Effector memory CD4-positive, alpha-beta T cell (primary cell): ENCODE measurements around the gene BMP10.

Source experiments
- DNase-seq, 3 donors: peaks; one replicate each; pipeline ENCODE4 v3.0.0-alpha.2; 2020
- H3K27ac ChIP-seq: 2 replicates; pipeline ENCODE4 v1.7.0; 2013; ENCODE audit warnings: mild to moderate bottlenecking, low read length, moderate library complexity; ENCODE audit not compliant: insufficient read depth, poor library complexity, severe bottlenecking
- H3K27me3 ChIP-seq: replicated peaks from 2 replicates; pipeline ENCODE4 v1.7.0; 2013; ENCODE audit warnings: mild to moderate bottlenecking, low read length; ENCODE audit not compliant: insufficient read depth, control insufficient read depth, poor library complexity, severe bottlenecking
- H3K36me3 ChIP-seq: 2 replicates; pipeline ENCODE4 v1.7.0; 2013; ENCODE audit warnings: mild to moderate bottlenecking, low read length, moderate library complexity; ENCODE audit not compliant: control insufficient read depth, insufficient read depth
- H3K4me1 ChIP-seq: 2 replicates; pipeline ENCODE4 v1.7.0; 2013; ENCODE audit warnings: low read length, mild to moderate bottlenecking; ENCODE audit not compliant: control insufficient read depth, insufficient read depth, poor library complexity, severe bottlenecking
- H3K4me3 ChIP-seq: 2 replicates; pipeline ENCODE4 v1.7.0; 2013; ENCODE audit warnings: low read length, low read depth, mild to moderate bottlenecking; ENCODE audit not compliant: insufficient read depth, poor library complexity, severe bottlenecking
- H3K9me3 ChIP-seq: 2 replicates; pipeline ENCODE4 v1.7.0; 2013; ENCODE audit warnings: mild to moderate bottlenecking, low read length, moderate library complexity; ENCODE audit not compliant: control insufficient read depth

The BMP10 gene

DNA sequence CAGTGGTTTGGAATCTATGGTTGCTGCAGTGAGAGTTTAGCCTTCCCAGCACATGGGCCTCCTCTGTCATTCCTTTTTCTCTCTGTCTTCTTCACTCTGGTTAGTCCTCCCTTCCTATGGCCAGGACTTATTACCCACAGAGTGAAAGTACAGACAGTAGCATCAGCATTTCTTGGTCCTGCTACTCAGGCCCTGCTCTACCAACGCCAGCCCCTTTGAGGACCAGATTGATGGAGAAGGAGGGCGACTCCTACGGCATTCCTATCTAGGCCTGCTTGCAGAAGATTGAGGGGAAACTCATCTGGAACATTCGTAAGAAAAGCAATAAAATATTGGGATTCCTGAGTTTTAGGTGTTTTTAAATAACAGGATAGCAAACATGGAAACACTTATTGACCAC lies 43.5 kb downstream of the BMP10 start:
- H3K27ac ChIP-seq: peak overlapping the region; percentile 37
- H3K4me1 ChIP-seq: peaks cover 38% of the 10 kb centered on the region

DNA sequence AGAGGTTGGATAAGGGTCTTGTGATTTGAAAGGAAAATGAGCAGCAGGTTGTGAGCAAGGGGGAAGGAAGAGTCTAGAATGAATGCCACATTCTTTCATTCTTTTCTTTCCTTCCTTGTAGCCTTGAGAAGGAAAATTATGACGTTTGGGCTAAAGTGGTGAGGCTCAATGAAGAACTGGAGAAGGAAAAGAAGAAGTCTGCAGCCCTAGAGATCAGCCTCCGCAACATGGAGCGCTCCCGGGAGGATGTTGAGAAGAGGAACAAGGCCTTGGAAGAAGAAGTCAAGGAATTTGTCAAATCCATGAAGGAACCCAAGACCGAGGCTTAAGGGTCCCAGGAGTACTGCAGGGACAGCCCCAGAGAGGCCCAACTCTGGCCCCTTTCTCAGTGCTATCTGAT lies 45.3 kb downstream of the BMP10 start:
- Histone ChIP-seq H3K4me3 (no peak overlapping the region), H3K9me3 (no peaks in the 10 kb centered on the region), H3K4me1 (peaks cover 20% of the 10 kb centered on the region), H3K36me3 (peaks cover 60% of the 10 kb centered on the region), H3K27ac (no peak overlapping the region), H3K27me3 (no peaks in the 10 kb centered on the region)
- DNase-seq: no peak

More for the DNA sequence above, 43.5 kb downstream of the BMP10 start:
- DNase-seq: no peak
- H3K9me3 ChIP-seq: no peaks in the 10 kb centered on the region
- no peak overlapping the region for H3K4me3 ChIP-seq
- H3K27me3 ChIP-seq: no peaks in the 10 kb centered on the region
- H3K36me3 ChIP-seq: peaks cover 42% of the 10 kb centered on the region

DNA sequence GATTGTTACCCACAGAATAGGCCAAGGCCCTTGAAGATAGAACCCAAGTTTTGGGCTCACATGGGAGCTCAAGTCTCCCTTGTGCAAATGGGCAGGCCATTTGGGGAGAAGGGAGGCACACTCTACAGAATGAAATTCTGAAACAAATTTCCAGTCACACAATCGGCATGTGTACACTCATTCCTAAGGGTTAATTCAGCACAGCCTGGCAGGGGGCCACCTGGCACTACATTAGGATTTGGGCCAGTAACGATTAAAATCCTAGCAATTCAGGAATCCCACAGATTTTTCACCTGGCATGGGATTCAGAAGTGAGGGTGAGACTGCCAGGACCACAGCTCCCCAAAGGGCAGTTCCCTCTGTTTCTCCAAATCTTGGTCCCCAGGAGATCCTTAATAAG lies 46.4 kb downstream of the BMP10 start:
- Histone ChIP-seq H3K27me3 (no peaks in the 10 kb centered on the region), H3K27ac (no peak overlapping the region), H3K4me3 (no peak overlapping the region), H3K36me3 (peaks cover 68% of the 10 kb centered on the region), H3K4me1 (peaks cover 17% of the 10 kb centered on the region), H3K9me3 (no peaks in the 10 kb centered on the region)
- DNase-seq: no peak

DNA sequence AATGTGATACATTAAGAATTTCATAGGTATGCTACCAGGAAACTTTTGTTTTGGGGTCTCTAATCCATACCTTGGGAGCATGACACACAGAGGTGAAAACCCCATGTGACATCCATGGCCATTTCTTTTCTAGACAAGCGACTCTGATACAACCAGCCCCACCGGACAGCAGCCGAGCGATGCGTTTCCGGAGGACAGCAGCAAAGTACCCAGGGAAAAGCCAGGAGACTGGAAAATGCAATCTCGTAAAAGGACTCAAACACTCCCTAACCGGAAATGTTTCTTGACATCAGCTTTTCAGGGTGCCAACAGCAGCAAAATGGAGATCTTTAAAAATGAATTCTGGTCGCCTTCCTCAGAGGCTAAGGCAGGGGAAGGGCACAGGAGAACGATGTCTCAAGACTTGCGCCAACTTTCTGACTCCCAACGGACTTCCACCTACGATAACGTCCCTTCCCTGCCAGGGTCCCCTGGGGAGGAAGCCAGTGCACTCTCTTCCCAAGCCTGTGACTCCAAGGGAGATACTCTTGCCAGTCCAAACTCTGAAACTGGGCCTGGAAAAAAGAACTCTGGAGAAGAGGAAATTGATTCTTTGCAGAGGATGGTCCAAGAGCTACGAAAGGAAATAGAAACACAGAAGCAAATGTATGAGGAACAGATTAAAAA lies 48.9 kb downstream of the BMP10 start:
- Histone ChIP-seq H3K9me3 (no peaks in the 10 kb centered on the region), H3K27ac (no peak overlapping the region), H3K36me3 (peaks cover 89% of the 10 kb centered on the region), H3K4me1 (no peaks in the 10 kb centered on the region), H3K4me3 (no peak overlapping the region), H3K27me3 (no peaks in the 10 kb centered on the region)
- DNase-seq: no peak

DNA sequence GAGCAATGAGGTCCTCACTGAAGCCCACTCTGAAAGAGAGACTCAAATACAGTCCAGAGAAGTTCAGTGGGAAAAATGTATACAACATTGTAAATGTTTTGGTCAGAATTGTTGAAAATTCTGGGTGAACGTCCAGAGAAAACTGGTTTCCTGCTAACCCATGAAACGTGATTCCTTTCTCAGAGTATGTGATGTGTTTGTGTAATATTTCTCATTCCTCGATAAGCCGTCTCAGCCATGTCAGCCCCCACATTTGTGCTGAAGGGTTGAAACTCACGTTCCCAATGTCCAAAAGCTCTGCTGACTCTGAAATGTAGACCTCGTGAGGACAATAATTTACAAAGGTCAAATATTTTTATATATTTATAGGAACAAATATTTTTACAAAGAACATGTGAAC lies 51.6 kb downstream of the BMP10 start:
- Histone ChIP-seq H3K4me3 (no peak overlapping the region), H3K27ac (no peak overlapping the region), H3K9me3 (no peaks in the 10 kb centered on the region), H3K36me3 (peaks cover 96% of the 10 kb centered on the region), H3K27me3 (no peaks in the 10 kb centered on the region), H3K4me1 (no peaks in the 10 kb centered on the region)
- no peak for DNase-seq

DNA sequence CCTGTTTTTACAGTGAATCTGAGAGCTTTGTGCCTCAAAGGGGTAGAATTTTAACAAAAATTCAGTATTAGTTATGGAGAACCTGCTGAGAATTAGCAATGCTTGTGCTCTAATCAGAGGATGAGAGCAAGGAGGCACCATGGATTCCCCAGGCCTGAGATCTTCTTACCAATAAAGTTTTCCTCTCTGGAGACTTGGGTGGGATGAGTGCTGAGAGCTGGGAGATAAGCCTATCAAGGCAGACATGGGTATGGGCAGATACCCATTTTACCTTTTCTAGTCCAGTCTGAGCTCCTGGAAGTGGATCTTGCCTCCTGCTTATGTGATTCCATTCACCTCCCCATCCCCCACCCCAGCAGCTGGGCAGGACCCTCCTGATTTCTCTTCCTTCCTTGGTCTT lies 53.9 kb downstream of the BMP10 start:
- Histone ChIP-seq H3K9me3 (no peaks in the 10 kb centered on the region), H3K27me3 (no peaks in the 10 kb centered on the region), H3K27ac (peak overlapping the region; percentile 5), H3K4me1 (no peaks in the 10 kb centered on the region), H3K36me3 (peaks cover 90% of the 10 kb centered on the region), H3K4me3 (no peak overlapping the region)
- no peak for DNase-seq
